Placental epithelial cell (primary cell): ENCODE results near the gene CT83. TPM values are rescaled to one million over a fixed set of nuclear protein-coding genes. Genes with fewer than 3 reads are reported as not detected.

Experiments
- total RNA-seq: library from RNA; depleted of rRNA; stranded (reverse); fragments of >200 nt; gene quantifications from 2 replicates; pipeline ENCODE4 v1.2.3, GENCODE V29; 2012

The CT83 gene
- not detected in 2 replicates for total RNA-seq

DNA sequence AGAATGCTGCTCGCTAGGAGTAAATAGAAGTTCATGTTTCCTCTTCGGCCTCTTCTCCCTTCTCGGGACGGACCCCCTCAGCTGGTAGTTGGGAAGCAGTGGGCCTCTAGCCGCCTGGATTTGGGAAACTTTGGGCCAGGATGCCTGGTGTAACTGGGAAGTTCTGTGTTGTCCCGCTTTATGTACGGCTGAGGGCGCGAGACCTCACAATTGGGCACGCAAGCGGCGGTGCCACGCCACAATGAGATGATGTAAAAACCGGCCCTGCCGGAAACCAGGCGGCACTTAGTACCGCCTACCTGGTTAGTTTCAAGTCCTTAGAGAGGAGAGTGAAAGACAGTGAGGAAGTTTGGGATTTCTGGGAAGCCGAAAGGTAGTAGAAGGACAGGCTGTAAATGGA, at the start of gene CT83:
CT83 (minus strand) TSS at position 155 of the 400 bp plus-strand sequence; CDS start at position 35, 120 bp downstream.

DNA sequence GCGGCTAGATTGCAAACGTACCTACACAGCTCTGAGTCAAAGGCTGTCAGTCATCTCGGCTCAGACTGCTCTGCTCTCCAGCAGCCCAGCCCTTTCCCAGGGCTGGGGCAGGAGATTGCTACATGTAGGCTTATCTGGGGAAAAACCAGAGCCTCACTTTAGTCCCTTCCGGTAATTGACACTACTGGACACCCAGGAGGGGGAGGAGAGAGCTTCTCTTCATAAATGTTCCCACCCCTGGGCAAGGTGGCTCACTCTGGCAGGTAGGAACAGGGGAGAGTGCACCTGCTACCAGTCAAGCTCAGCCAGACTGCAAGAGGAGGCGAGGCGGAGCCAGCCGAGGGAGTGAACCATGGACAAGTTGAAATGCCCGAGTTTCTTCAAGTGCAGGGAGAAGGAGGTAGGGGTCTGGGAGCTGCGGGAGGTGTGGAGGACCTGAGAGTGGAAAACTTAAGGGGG, 26.4 kb downstream of the CT83 start, which contains the start of gene SLC6A14:
SLC6A14 (plus strand) TSS at position 249 of the 459 bp plus-strand sequence; CDS start at position 353, 104 bp downstream.

Other genes starting within 250 kb of the CT83 start
- not detected in 2 replicates for gene SLC6A14, start 26.4 kb downstream of the CT83 start, total RNA-seq